ENCODE results near the gene KCNG2. TPM values are rescaled to one million over a fixed set of nuclear protein-coding genes. Genes with fewer than 3 reads are reported as not detected.

The KCNG2 gene
- total and polyA plus RNA-seq, 2 donors (not counting 1 experiment from before 2014, with no cell fraction given): not detected

DNA sequence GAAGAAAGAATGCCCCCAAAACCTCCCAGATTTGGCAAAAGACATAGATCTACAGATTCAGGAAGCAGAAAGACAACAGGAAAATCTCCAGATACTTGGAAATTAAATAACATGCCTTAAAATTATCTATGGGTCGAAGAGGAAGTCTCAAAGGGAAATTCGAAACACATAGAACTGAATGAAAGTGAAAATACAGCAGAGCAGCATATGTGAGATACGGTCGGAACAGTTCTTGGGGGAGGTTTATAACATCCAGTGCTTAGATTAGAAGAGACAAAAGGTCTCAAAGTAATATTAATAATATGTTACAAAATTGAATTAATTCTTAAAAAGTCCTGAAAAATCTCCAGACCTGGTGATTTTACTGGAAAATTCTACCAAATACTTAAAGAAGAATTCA, 14.3 kb downstream of the KCNG2 start:
- CTCF ChIA-PET: no interaction called here
- no peaks in the 10 kb centered on the region for H4K20me1 ChIP-seq (ENCODE audit: control insufficient read depth, insufficient read depth, low read length, poor library complexity, severe bottlenecking)
- peak overlapping the region; percentile 0 for H3K4me3 Mint-ChIP-seq
- POLR2A ChIA-PET: interaction anchor here (1.1 kb wide), 1 partner anchor 277 kb away, joined by 3 read pairs; no protein-coding TSS in a partner anchor
- no peak overlapping the region for H3K4me3 ChIP-seq (ENCODE audit: control extremely low read depth in 1 of 5, extremely low read depth in 1 of 5, insufficient read depth in 1 of 5, low read depth in 2 of 5, low read length in 4 of 5)
- H3K9me3 Mint-ChIP-seq (ENCODE audit: insufficient read depth): no peaks in the 10 kb centered on the region
- no peaks in the 10 kb centered on the region for H3K36me3 ChIP-seq (replicated peaks in 1 of 2; ENCODE audit: control extremely low read depth in 1 of 2, control insufficient read depth in 1 of 2, extremely low read depth in 1 of 2, insufficient read depth in 2 of 2, low read length in 1 of 2)
- no peaks in the 10 kb centered on the region for H3K27me3 Mint-ChIP-seq
- H3K4me1 Mint-ChIP-seq: peaks cover 13% of the 10 kb centered on the region
- H3K27ac Mint-ChIP-seq: peak overlapping the region; percentile 1
- no peak for TF ChIP-seq EZH2 (IDR thresholded peaks at IDR 0.05; ENCODE audit: borderline replicate concordance, insufficient read depth, low read depth, low read length, poor library complexity, severe bottlenecking)
- TF ChIP-seq, protein P1, sequence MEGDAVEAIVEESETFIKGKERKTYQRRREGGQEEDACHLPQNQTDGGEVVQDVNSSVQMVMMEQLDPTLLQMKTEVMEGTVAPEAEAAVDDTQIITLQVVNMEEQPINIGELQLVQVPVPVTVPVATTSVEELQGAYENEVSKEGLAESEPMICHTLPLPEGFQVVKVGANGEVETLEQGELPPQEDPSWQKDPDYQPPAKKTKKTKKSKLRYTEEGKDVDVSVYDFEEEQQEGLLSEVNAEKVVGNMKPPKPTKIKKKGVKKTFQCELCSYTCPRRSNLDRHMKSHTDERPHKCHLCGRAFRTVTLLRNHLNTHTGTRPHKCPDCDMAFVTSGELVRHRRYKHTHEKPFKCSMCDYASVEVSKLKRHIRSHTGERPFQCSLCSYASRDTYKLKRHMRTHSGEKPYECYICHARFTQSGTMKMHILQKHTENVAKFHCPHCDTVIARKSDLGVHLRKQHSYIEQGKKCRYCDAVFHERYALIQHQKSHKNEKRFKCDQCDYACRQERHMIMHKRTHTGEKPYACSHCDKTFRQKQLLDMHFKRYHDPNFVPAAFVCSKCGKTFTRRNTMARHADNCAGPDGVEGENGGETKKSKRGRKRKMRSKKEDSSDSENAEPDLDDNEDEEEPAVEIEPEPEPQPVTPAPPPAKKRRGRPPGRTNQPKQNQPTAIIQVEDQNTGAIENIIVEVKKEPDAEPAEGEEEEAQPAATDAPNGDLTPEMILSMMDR (IDR thresholded peaks at IDR 0.05): no peak
- ATAC-seq (ENCODE audit: low read depth): peak; percentile 24
- H3K9me3 ChIP-seq (ENCODE audit: control extremely low read depth in 1 of 3, control insufficient read depth in 2 of 3, insufficient read depth in 1 of 3, low read length in 2 of 3): peaks cover 0 to 4% (median 0%) of the 10 kb centered on the region in 3 donors
- H3K79me2 ChIP-seq (ENCODE audit: control insufficient read depth, insufficient read depth, low read length): no peaks in the 10 kb centered on the region
- peak overlapping the region; percentile 16 for H2AFZ ChIP-seq (ENCODE audit: insufficient read depth, low read depth, low read length, poor library complexity, severe bottlenecking)
- H3K4me1 ChIP-seq (ENCODE audit: control insufficient read depth in 2 of 2, insufficient read depth in 2 of 2, low read length in 2 of 2): peaks cover 0 to 4% of the 10 kb centered on the region in 2 donors
- DNase-seq: no peak
- WGBS (ENCODE audit: insufficient coverage): no CpG with 5 or more reads among the region's 4 CpGs
- intact Hi-C loops (cut with micrococcal nuclease): no loop called here
- peaks cover 0 to 2% (median 0%) of the 10 kb centered on the region in 4 experiments for H3K27me3 ChIP-seq (replicated peaks in 1 of 4; ENCODE audit: control extremely low read depth in 1 of 4, control insufficient read depth in 3 of 4, insufficient read depth in 4 of 4, low read length in 3 of 4)
- H3K4me2 ChIP-seq (replicated peaks; ENCODE audit: low read depth, low read length, poor library complexity, severe bottlenecking): peak overlapping the region; percentile 32
- no peak overlapping the region for H3K9ac ChIP-seq (ENCODE audit: low read length)
- peak overlapping the region in 1 of 2 donors; percentile 15 for H3K27ac ChIP-seq (ENCODE audit: low read length in 2 of 2)

DNA sequence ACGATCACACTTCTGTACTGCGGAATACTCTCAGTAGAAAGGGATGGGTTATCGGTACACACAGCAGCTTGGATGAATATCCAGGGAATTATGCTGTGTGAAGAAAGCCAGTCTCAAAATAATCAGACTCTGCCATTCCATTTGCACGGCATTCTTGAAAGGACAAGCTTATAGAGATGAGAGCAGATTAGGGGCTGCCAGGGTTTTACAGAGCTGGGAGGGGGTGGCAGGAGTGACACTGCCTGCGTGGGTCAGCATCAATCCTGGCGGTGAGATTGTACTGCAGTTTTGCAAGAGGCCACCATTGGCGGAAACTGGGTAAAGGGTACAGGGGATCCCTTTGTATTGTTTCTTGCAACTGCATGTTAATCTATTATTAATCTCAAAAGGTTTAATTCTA, 16.6 kb downstream of the KCNG2 start:
- H3K9me3 Mint-ChIP-seq (ENCODE audit: insufficient read depth): no peaks in the 10 kb centered on the region
- ATAC-seq (ENCODE audit: low read depth): no peak
- Histone ChIP-seq H3K9ac (ENCODE audit: low read length) (no peak overlapping the region), H3K9me3 (ENCODE audit: control extremely low read depth in 1 of 3, control insufficient read depth in 2 of 3, insufficient read depth in 1 of 3, low read length in 2 of 3) (peaks cover 0 to 13% (median 0%) of the 10 kb centered on the region in 3 donors), H3K27me3 (replicated peaks in 1 of 4; ENCODE audit: control extremely low read depth in 1 of 4, control insufficient read depth in 3 of 4, insufficient read depth in 4 of 4, low read length in 3 of 4) (peaks cover 0 to 2% (median 0%) of the 10 kb centered on the region in 4 experiments), H4K20me1 (ENCODE audit: control insufficient read depth, insufficient read depth, low read length, poor library complexity, severe bottlenecking) (no peaks in the 10 kb centered on the region), H3K27ac (ENCODE audit: low read length in 2 of 2) (no peak overlapping the region), H3K36me3 (replicated peaks in 1 of 2; ENCODE audit: control extremely low read depth in 1 of 2, control insufficient read depth in 1 of 2, extremely low read depth in 1 of 2, insufficient read depth in 2 of 2, low read length in 1 of 2) (no peaks in the 10 kb centered on the region), H2AFZ (ENCODE audit: insufficient read depth, low read depth, low read length, poor library complexity, severe bottlenecking) (no peak overlapping the region), H3K4me3 (ENCODE audit: control extremely low read depth in 1 of 5, extremely low read depth in 1 of 5, insufficient read depth in 1 of 5, low read depth in 2 of 5, low read length in 4 of 5) (no peak overlapping the region), H3K4me1 (ENCODE audit: control insufficient read depth in 2 of 2, insufficient read depth in 2 of 2, low read length in 2 of 2) (peaks cover 22 to 24% of the 10 kb centered on the region in 2 donors), H3K79me2 (ENCODE audit: control insufficient read depth, insufficient read depth, low read length) (no peaks in the 10 kb centered on the region), H3K4me2 (replicated peaks; ENCODE audit: low read depth, low read length, poor library complexity, severe bottlenecking) (no peak overlapping the region)
- intact Hi-C loops (cut with micrococcal nuclease): no loop called here
- TF ChIP-seq, protein P1 (IDR thresholded peaks at IDR 0.05): no peak
- ChIA-PET CTCF (no interaction called here), POLR2A (no interaction called here)
- no peak overlapping the region for H3K27ac Mint-ChIP-seq
- H3K4me1 Mint-ChIP-seq: peaks cover 30% of the 10 kb centered on the region
- DNase-seq: no peak
- no peak overlapping the region for H3K4me3 Mint-ChIP-seq
- 98% methylated on average over 5 of the region's 7 CpGs for WGBS (ENCODE audit: insufficient coverage)
- no peaks in the 10 kb centered on the region for H3K27me3 Mint-ChIP-seq
